Measurements from ENCODE around the gene GRM1.

GRM1 gene

GRCh38 chr6:146277142-146277541 lies 248.3 kb downstream of the GRM1 start:
- DNase-seq (ENCODE audit: low spot score) = no peak

- no peak for DNase-seq (ENCODE audit: low spot score)
Observed at GRCh38 chr6:146281651-146282362, 252.9 kb downstream of the GRM1 start.

GRCh38 chr6:146282837-146283236 lies 254.0 kb downstream of the GRM1 start:
- DNase-seq (ENCODE audit: low spot score) = no peak

- no peak for DNase-seq (ENCODE audit: low spot score)
Observed at GRCh38 chr6:146284311-146284710, 255.4 kb downstream of the GRM1 start.

- no peak for DNase-seq (ENCODE audit: low spot score)
Observed at GRCh38 chr6:146286961-146287360, 258.1 kb downstream of the GRM1 start.

- DNase-seq (ENCODE audit: low spot score) = no peak
Observed at GRCh38 chr6:146287691-146288369, 259.0 kb downstream of the GRM1 start.

GRCh38 chr6:146289816-146290588 lies 261.1 kb downstream of the GRM1 start:
- no peak for DNase-seq (ENCODE audit: low spot score)

- DNase-seq (ENCODE audit: low spot score) = no peak
Observed at GRCh38 chr6:146290589-146290901, 261.7 kb downstream of the GRM1 start.

- DNase-seq (ENCODE audit: low spot score) = no peak
Observed at GRCh38 chr6:146292506-146292905, 263.6 kb downstream of the GRM1 start.

GRCh38 chr6:146295695-146296094 lies 266.8 kb downstream of the GRM1 start:
- DNase-seq (ENCODE audit: low spot score) = no peak

- DNase-seq (ENCODE audit: low spot score) = no peak
Observed at GRCh38 chr6:146297815-146298214, 269.0 kb downstream of the GRM1 start.

GRCh38 chr6:146300521-146300920 lies 271.7 kb downstream of the GRM1 start:
- no peak for DNase-seq (ENCODE audit: low spot score)

GRCh38 chr6:146301764-146302163 lies 272.9 kb downstream of the GRM1 start:
- DNase-seq (ENCODE audit: low spot score) = no peak

GRCh38 chr6:146302994-146303393 lies 274.1 kb downstream of the GRM1 start:
- DNase-seq (ENCODE audit: low spot score) = no peak

GRCh38 chr6:146304181-146304580 lies 275.3 kb downstream of the GRM1 start:
- DNase-seq (ENCODE audit: low spot score) = no peak

- DNase-seq (ENCODE audit: low spot score) = no peak
Observed at GRCh38 chr6:146305092-146305491, 276.2 kb downstream of the GRM1 start.

- DNase-seq (ENCODE audit: low spot score) = no peak
Observed at GRCh38 chr6:146305951-146306350, 277.1 kb downstream of the GRM1 start.

GRCh38 chr6:146310628-146311027 lies 281.8 kb downstream of the GRM1 start:
- no peak for DNase-seq (ENCODE audit: low spot score)

- DNase-seq (ENCODE audit: low spot score) = no peak
Observed at GRCh38 chr6:146311079-146311478, 282.2 kb downstream of the GRM1 start.

GRCh38 chr6:146312608-146313007 lies 283.7 kb downstream of the GRM1 start:
- no peak for DNase-seq (ENCODE audit: low spot score)

GRCh38 chr6:146315381-146316174 lies 286.7 kb downstream of the GRM1 start:
- no peak for DNase-seq (ENCODE audit: low spot score)

- DNase-seq (ENCODE audit: low spot score) = no peak
Observed at GRCh38 chr6:146316175-146316495, 287.3 kb downstream of the GRM1 start.

- DNase-seq (ENCODE audit: low spot score) = no peak
Observed at GRCh38 chr6:146331013-146331412, 302.2 kb downstream of the GRM1 start.
